NCI-H226 (cell line): ENCODE measurements around the gene CNTFR.
"Not testable (repeated sequence)": the region's sequence is repeated elsewhere in the genome, so short reads cannot be mapped to it uniquely, and the experiment has no call there.

Experiments used
- DNase-seq: peaks from one replicate; pipeline ENCODE4 v3.0.0-alpha.2; 2015

Gene CNTFR

GRCh38 chr9:34589636-34590380 lies at the start of gene CNTFR:
TSS of gene CNTFR (minus strand) at chr9:34589724. CDS start at chr9:34568981, 20,743 bp downstream.
- DNase-seq: no peak

GRCh38 chr9:34639322-34639721 lies 49.8 kb upstream of the CNTFR start:
- not testable (repeated sequence) for DNase-seq

- no peak for DNase-seq
These were observed 48.6 kb upstream of the CNTFR start for GRCh38 chr9:34638138-34638445.

GRCh38 chr9:34637356-34638137 lies 48.0 kb upstream of the CNTFR start, which contains the start of gene SIGMAR1:
TSS of gene SIGMAR1 (minus strand) at chr9:34637787. CDS start at chr9:34637697, 90 bp downstream.
- peak; percentile 69 for DNase-seq

- DNase-seq: no peak
These were observed 47.3 kb upstream of the CNTFR start for GRCh38 chr9:34636791-34637355.

- no peak for DNase-seq
These were observed 46.0 kb upstream of the CNTFR start for GRCh38 chr9:34635556-34635955.

GRCh38 chr9:34634551-34635248 lies 45.2 kb upstream of the CNTFR start:
- DNase-seq: no peak

- DNase-seq: no peak
These were observed 44.5 kb upstream of the CNTFR start for GRCh38 chr9:34633851-34634550.

GRCh38 chr9:34633166-34633565 lies 43.6 kb upstream of the CNTFR start:
- DNase-seq: no peak

GRCh38 chr9:34630402-34631154 lies 41.1 kb upstream of the CNTFR start:
- no peak for DNase-seq

- no peak for DNase-seq
These were observed 39.9 kb upstream of the CNTFR start for GRCh38 chr9:34629491-34629808.

GRCh38 chr9:34628656-34629490 lies 39.3 kb upstream of the CNTFR start, which contains the start of gene ARID3C:
TSS of gene ARID3C (minus strand) at chr9:34629066. CDS start at chr9:34628014, 1,052 bp downstream.
- no peak for DNase-seq

- no peak for DNase-seq
These were observed 38.5 kb upstream of the CNTFR start for GRCh38 chr9:34627716-34628655.

GRCh38 chr9:34625186-34625486 lies 35.6 kb upstream of the CNTFR start:
- DNase-seq: no peak

- DNase-seq: no peak
These were observed 35.1 kb upstream of the CNTFR start for GRCh38 chr9:34624475-34625185.

- no peak for DNase-seq
These were observed 34.1 kb upstream of the CNTFR start for GRCh38 chr9:34623374-34624235.

GRCh38 chr9:34620061-34620994 lies 30.8 kb upstream of the CNTFR start, which contains the start of gene DCTN3:
TSS of gene DCTN3 (minus strand) at chr9:34620495. CDS start at chr9:34620464, 31 bp downstream.
- DNase-seq: peak; percentile 78
